Measurements from ENCODE around the gene PRODH.
"Not testable (repeated sequence)": the region's sequence is repeated elsewhere in the genome, so short reads cannot be mapped to it uniquely, and the experiment has no call there.

- TF ChIP-seq EZH2phosphoT487 (IDR thresholded peaks at IDR 0.05; ENCODE audit: borderline replicate concordance); CTCF (conservative IDR thresholded peaks at IDR 0.05; ENCODE audit: low read length): not testable (repeated sequence)
Measured at GRCh38 chr22:18934688-18935087, 1.4 kb downstream of the PRODH start.

Data from Loucy (cell line).